Measurements from ENCODE around the gene USP43.
A peak's percentile ranks its signal among the peaks of the same experiment; 100 is the strongest.

The USP43 gene

GRCh38 chr17:9672266-9672665, 26.9 kb downstream of the USP43 start:
- no peak for DNase-seq (ENCODE audit: extremely low read depth, low read depth)
- TF ChIP-seq CTCF (IDR thresholded peaks at IDR 0.05; ENCODE audit: low read depth, low read length, missing control alignments), result no peak
- no peak overlapping the region for H3K4me3 ChIP-seq (replicated peaks; ENCODE audit: low read depth, low read length)

GRCh38 chr17:9672691-9673090, 27.4 kb downstream of the USP43 start:
- no peak for DNase-seq (ENCODE audit: extremely low read depth, low read depth)
- no peak overlapping the region for H3K4me3 ChIP-seq (replicated peaks; ENCODE audit: low read depth, low read length)
- TF ChIP-seq CTCF (IDR thresholded peaks at IDR 0.05; ENCODE audit: low read depth, low read length, missing control alignments), result no peak

GRCh38 chr17:9676084-9676483, 30.8 kb downstream of the USP43 start:
- no peak overlapping the region for H3K4me3 ChIP-seq (replicated peaks; ENCODE audit: low read depth, low read length)
- peak; percentile 37 for TF ChIP-seq CTCF (IDR thresholded peaks at IDR 0.05; ENCODE audit: low read depth, low read length, missing control alignments)
- DNase-seq (ENCODE audit: extremely low read depth, low read depth), result no peak

GRCh38 chr17:9676820-9677310, 31.5 kb downstream of the USP43 start:
- peak; percentile 30 for DNase-seq (ENCODE audit: extremely low read depth, low read depth)
- TF ChIP-seq CTCF (IDR thresholded peaks at IDR 0.05; ENCODE audit: low read depth, low read length, missing control alignments), result no peak
- no peak overlapping the region for H3K4me3 ChIP-seq (replicated peaks; ENCODE audit: low read depth, low read length)

GRCh38 chr17:9677411-9677810, 32.1 kb downstream of the USP43 start:
- DNase-seq (ENCODE audit: extremely low read depth, low read depth), result no peak
- no peak overlapping the region for H3K4me3 ChIP-seq (replicated peaks; ENCODE audit: low read depth, low read length)
- no peak for TF ChIP-seq CTCF (IDR thresholded peaks at IDR 0.05; ENCODE audit: low read depth, low read length, missing control alignments)

- DNase-seq (ENCODE audit: extremely low read depth, low read depth), result no peak
- H3K4me3 ChIP-seq (replicated peaks; ENCODE audit: low read depth, low read length), result no peak overlapping the region
- no peak for TF ChIP-seq CTCF (IDR thresholded peaks at IDR 0.05; ENCODE audit: low read depth, low read length, missing control alignments)
Measured at GRCh38 chr17:9677896-9678295, 32.6 kb downstream of the USP43 start.

GRCh38 chr17:9684955-9685621, 39.8 kb downstream of the USP43 start:
- H3K4me3 ChIP-seq (replicated peaks; ENCODE audit: low read depth, low read length), result no peak overlapping the region
- TF ChIP-seq CTCF (IDR thresholded peaks at IDR 0.05; ENCODE audit: low read depth, low read length, missing control alignments), result no peak
- DNase-seq (ENCODE audit: extremely low read depth, low read depth), result no peak

Measured in HFF-Myc (cell line).